ENCODE measurements around the gene ENOX1. TPM values are rescaled to one million over a fixed set of nuclear protein-coding genes. Genes with fewer than 3 reads are reported as not detected.

The ENOX1 gene
- total and polyA plus RNA-seq, 2 of the 8 experiments (the other 6 are each of a cell fraction or from before 2014, with no cell fraction given), result 0.23 to 0.37 TPM

GRCh38 chr13:43354153-43354945, 432.4 kb downstream of the ENOX1 start (continued):
- no peak for TF ChIP-seq HDAC6 (IDR thresholded peaks at IDR 0.05; ENCODE audit: low read depth, low read length)
- TF ChIP-seq POU5F1 (IDR thresholded peaks at IDR 0.05; ENCODE audit: low read depth, low read length), result no peak
- no peak for TF ChIP-seq RFX5 (IDR thresholded peaks at IDR 0.05; ENCODE audit: borderline replicate concordance, low read depth, low read length)
- TF ChIP-seq RBBP5 (IDR thresholded peaks at IDR 0.05; ENCODE audit: borderline replicate concordance, low read depth, low read length), result no peak
- TF ChIP-seq NANOG (IDR thresholded peaks at IDR 0.05; ENCODE audit: insufficient read depth, low read depth, low read length, poor library complexity, severe bottlenecking), result no peak

All from H1 (cell line).